IPS-11a (cell line): ENCODE results near the gene DGKI.

Source experiments
- H3K4me3 ChIP-seq: one replicate; pipeline ENCODE4 v1.5.1; 2013; ENCODE audit warnings: low read depth, low read length, control low read depth

DGKI gene

DNA sequence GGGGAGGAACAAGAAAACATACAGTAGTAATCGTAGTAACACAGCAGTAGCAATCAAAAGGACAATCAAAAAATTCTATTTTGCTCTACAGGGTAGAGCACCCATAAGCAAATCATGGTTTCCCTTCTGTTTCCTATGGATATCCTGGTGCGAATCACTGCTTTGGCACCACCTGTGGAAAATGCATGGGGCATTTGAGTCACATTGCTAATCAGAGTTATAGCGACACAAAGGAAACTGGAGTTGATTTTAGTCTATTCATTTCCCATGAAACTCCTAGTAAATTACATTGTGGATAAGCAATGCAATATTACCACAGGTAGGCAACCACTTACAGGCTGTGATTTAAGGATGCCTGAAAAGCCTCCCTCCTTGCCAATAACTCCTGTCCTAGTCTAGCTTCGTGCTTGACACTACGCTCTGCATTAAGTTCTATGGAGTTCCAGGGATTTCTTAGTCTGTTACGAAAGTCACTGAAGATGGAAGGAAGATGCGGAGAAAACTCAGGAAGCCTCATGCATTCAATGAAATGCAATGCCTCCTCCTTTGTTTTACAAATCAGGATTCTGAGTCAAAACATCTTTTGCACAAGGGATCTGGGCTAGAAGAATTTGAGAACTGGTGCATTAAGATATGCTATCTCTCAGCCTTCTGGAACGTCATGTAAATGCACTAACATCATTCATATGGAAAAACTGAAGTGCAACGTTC, 188.4 kb downstream of the DGKI start:
- H3K4me3 ChIP-seq, result no peak overlapping the region

- no peak overlapping the region for H3K4me3 ChIP-seq
Measured at GRCh38 chr7:137657476-137658189, 189.1 kb downstream of the DGKI start.

DNA sequence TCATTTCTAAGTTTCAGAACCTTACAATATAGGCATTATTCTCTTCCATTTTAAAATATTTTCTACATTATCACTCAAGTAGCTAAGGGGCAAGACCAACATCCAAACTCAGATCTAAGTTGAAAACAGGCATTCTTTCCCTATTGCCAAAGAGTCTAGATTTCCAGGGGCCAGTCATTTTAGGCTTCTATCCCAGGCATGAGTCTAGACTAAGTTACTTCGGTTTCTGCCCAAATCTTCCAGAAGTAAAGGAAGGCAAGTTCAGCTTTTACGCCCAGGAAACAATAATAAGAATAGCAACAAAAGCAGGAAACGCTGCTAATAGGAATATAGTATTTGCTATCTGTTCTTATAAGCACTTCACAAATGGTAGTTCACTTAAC, 189.9 kb downstream of the DGKI start:
- no peak overlapping the region for H3K4me3 ChIP-seq

- no peak overlapping the region for H3K4me3 ChIP-seq
Measured at GRCh38 chr7:137656227-137656849, 190.4 kb downstream of the DGKI start.

DNA sequence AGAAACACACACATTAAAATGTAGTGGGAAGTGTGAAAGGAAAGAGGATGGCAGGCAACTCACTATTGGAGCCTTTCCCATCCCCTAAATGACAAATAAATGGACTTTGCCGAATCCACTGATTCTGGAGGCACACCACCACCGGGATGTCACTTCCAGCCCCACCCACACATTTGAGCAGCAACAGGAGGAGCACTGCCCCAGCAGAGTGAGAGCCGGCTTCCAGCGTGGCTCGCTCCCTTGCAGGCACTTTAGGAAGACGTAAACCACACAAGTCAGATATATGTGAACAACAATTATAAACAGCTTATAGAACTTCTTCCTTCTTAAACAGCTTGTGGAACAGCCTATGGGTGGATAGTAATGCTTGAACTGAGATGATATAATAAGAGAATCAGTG, 191.0 kb downstream of the DGKI start:
- no peak overlapping the region for H3K4me3 ChIP-seq

DNA sequence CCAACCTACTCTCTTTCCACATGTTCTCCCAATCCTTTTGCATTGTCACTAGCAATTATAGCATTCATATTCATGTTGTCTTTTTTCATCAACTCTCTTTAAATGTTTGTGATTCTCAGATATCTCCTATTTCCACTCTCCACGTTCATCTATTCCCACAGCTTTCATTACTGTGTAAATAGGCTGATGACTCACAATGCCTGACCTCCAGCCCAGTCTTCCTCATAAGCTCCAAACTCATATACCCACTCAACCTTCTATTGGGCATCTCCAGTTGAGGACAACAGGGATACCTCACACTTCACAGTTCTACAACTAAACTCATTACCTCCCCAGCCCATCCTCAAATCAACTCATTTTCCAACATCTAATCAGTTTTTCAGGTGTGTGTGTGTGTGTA, 194.1 kb downstream of the DGKI start:
- no peak overlapping the region for H3K4me3 ChIP-seq

- H3K4me3 ChIP-seq, result no peak overlapping the region
Measured at GRCh38 chr7:137647905-137648565, 198.7 kb downstream of the DGKI start.

DNA sequence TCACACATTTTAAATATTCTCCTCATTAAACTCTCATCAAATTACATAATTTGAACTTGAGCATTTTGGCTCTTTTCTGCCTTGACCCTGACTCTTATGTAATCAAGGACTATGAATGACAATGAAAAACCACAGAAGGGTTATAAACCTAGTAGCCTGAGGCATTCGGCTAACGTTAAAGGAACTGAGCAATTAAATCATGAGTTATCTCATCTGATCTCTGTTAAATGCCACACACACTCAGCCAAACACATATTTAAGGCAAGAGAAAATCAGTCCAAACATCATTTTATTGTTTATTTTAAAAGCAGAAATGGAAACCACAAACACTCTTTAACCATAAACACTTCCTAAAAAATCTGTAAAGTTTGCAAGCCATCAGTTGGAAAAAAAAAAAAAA, 204.3 kb downstream of the DGKI start:
- no peak overlapping the region for H3K4me3 ChIP-seq

DNA sequence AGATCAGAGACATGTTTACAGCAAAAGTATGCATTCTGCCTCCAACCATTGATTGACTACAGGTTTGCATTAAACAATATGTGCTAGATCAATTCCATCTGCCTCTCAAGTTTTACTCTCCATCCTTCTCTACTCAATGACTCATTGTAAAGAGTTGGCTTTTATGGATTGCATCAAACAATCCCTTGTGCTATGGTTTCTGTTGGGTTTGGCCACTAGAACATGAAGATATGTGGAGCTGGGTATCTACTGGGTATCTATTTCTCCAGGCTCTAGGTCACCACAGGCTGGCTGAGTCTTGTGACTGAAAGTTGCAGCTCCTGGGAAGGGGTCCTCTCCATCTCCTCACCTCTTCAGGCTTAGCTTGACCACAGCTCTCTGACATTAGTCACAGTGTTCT, 204.7 kb downstream of the DGKI start:
- H3K4me3 ChIP-seq, result no peak overlapping the region

GRCh38 chr7:137636376-137636775, 210.4 kb downstream of the DGKI start:
- no peak overlapping the region for H3K4me3 ChIP-seq

DNA sequence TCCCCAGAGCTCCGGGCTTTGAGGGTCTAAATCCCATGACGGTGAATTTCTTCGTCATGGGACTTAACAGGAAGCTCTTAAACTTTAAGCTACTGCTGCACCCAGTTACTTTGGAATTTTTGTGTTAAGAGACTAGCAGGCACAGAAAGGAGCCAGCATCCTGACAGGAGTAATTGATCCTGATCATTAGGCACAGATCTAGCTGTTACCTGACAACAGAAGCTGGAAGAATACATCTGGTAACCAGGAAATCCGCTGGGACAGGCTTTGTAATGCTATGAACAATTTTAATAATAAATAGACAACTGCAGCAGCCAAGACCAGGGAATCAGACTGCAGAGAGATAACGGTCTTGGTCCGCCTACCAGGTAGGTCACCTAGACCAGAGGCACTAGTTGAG, 210.9 kb downstream of the DGKI start:
- no peak overlapping the region for H3K4me3 ChIP-seq

DNA sequence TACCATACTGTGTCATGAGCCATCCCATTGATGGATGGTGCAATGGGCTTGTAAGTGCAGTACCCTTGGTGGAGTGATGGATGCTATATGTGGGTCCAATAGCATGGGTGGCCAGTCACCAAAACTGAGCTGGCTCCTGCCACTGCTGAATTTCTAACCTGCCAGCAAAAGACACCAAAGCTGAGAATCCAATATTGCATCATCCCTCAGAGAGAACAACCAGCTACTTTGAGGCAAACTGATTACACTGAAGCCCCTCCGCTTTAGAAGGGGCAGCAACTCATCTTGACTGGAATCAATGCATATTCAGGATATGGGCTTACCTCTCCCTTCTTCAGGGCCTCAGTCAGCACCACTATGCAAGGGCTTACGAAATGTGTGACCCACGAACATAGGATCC, 211.6 kb downstream of the DGKI start:
- no peak overlapping the region for H3K4me3 ChIP-seq

DNA sequence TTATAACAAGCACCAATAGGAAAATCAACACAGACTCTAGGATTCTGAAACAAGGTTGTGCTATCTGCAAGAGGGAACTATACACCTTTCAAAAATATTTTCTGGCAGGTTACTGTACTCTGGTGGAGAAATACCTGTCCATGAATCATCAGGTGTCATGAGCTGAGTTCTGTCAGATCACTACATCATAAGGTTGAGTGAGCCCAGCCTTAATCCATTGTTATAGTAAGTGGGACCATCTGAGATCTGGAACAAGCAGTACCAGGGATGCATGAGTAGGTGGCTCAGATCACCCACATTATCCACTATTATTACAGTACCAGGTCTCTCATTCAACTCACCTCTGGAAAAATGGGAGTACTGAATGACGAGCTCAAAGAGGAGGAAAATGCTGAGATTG, 212.4 kb downstream of the DGKI start:
- no peak overlapping the region for H3K4me3 ChIP-seq

GRCh38 chr7:137633133-137633532, 213.6 kb downstream of the DGKI start:
- no peak overlapping the region for H3K4me3 ChIP-seq

DNA sequence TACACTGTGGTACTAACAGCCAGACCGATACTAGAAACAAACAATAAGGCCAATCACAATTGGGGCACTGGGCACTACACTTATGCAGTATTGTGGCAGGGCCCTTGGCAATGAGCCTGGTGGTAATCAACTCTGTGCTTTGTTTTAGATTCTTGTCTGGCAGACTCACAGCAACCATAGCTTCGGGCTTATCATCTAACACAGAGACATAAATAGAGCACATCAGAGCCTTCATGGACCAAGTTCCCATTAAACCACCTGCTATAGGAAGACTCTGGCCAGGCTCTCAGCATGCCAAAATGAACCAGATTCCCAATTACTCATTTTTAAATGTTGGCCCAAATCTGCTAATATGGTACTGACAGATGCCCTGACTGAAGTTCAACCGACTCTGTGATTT, 218.6 kb downstream of the DGKI start:
- no peak overlapping the region for H3K4me3 ChIP-seq

- no peak overlapping the region for H3K4me3 ChIP-seq
Measured at GRCh38 chr7:137626469-137627067, 220.2 kb downstream of the DGKI start.

- no peak overlapping the region for H3K4me3 ChIP-seq
Measured at GRCh38 chr7:137625197-137625596, 221.6 kb downstream of the DGKI start.

- no peak overlapping the region for H3K4me3 ChIP-seq
Measured at GRCh38 chr7:137619181-137619580, 227.6 kb downstream of the DGKI start.

DNA sequence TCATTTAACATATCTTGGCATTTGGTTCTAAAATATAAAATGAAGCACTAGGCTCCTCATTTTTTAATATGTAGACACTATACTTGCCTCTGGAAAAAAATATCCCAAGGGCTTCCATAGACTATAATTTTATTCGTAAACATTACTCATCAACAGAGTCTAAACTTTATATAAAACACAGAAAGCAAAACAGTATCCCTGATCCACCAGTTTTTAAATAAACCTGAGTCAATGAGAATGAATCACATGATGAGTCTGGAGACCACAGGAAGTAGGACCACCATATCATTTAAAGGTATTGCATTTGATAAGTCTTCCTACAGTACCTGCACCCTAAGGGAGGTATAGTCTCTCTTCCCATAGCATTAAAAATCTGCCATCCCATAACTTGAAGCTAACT, 228.0 kb downstream of the DGKI start:
- no peak overlapping the region for H3K4me3 ChIP-seq

- no peak overlapping the region for H3K4me3 ChIP-seq
Measured at GRCh38 chr7:137613006-137613525, 233.7 kb downstream of the DGKI start.

DNA sequence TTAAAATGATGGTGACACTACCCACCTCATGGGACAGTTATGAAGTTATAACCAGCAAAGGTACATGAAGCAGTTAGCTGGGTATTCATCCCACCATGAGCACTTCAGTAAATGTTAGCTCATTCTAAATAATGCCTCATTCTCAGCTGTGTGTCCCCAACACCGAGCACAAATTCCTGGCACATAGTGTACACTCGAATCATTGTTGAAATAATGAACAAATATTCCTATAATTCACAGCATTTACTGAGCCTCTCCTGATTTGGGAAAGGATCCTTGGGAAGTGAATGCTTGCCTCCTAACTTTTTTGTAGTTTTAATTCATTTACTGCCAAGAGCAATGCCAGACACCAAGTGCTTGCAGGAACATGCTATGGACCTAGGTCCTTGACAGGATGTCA, 235.2 kb downstream of the DGKI start:
- no peak overlapping the region for H3K4me3 ChIP-seq
